ENCODE measurements around the gene ESRRG.

Gene ESRRG

GRCh38 chr1:216626394-216627067 lies 96.7 kb downstream of the ESRRG start:
- DNase-seq, result no peak

DNA sequence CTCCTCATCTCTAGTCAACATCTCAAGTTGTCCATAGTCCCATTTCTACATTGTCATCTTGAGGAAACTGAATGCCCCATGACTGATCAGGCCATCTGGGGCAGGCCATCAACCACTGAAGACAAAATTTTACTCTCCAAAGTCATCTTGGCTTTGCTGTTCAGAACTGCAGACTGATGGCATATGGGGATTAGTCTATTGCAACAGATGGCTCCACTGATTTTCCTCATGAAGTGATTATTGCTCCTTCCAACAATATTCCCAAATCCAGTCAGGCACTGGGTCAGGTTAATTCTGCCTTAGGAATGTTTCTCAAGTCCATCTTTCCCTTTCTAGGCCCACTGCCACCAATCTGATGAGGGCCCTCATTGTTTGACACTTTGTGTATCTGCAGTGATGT lies 101.7 kb downstream of the ESRRG start:
- DNase-seq, result no peak

- DNase-seq, result no peak
These were observed 106.0 kb downstream of the ESRRG start for GRCh38 chr1:216617081-216617875.

GRCh38 chr1:216616425-216616824 lies 106.8 kb downstream of the ESRRG start:
- no peak for DNase-seq

GRCh38 chr1:216614011-216614934 lies 109.0 kb downstream of the ESRRG start:
- DNase-seq, result no peak

- DNase-seq, result no peak
These were observed 110.9 kb downstream of the ESRRG start for GRCh38 chr1:216612291-216612690.

GRCh38 chr1:216607067-216607697 lies 116.0 kb downstream of the ESRRG start:
- no peak for DNase-seq

- DNase-seq, result no peak
These were observed 117.1 kb downstream of the ESRRG start for GRCh38 chr1:216606047-216606637.

DNA sequence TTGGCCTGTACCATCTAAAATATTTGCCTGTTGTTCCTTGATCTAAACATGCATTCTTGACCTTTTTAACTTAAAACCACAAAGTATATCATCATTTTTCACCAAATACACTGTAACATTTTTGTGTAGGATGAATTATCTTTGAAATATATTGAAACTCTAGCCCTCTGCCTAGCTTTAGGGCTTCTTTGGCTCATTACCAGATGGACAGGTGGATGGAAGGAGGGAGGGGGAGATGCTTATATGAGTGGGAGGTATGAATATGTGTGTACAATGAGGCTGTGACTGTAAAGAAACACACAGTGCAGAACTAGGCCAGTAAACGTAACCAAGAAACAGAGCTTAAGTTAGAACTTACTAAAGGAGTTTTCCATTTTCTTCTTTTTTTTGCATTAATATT lies 118.5 kb downstream of the ESRRG start:
- DNase-seq, result no peak

- DNase-seq, result no peak
These were observed 122.3 kb downstream of the ESRRG start for GRCh38 chr1:216600730-216601609.

GRCh38 chr1:216599851-216600250 lies 123.4 kb downstream of the ESRRG start:
- no peak for DNase-seq

DNA sequence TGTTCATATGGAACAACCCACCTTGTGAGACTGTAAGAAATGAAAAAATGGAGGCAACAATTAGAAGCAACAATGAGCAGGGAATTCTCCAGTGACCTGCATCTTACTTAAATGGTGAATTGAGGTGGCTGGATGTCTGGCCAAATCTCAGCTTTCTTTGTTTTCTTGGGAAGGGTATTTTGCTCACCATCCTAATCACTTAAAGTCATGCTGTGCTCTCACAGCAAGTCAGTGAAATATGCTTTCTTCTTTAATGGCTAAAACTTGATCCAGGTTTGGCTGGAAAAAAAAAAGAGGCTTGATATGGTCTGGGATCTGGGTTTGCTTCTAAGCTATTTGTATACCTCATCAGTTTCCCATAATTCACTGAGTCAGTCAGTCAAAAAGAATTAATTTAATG lies 124.8 kb downstream of the ESRRG start:
- DNase-seq, result no peak

DNA sequence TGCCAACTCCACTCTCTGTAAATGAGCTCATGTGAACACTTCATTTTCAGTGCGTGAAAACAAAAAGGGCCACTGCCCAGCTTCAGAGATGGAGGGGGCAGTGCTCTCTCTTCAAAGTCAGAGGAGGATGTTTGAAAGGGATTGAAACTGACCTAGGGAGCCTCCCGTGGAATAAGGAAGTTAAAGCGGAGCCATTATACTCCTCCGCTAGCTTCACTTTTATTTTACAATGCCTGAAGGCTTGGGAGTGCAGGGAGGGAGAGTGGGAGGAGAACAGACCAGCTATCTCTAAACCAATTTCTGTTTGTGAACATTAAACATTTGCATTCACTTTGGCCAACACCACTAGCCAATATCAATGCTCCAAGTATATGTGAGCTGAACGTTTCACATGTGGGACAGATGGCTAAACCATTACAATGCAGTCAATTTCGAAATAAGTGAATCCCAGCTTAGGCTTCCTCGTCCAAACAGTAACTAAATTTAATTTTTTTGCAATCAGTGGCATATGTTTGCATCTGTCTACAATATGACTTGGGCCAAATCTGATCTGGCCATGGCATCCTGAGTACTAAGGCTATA lies 126.9 kb downstream of the ESRRG start:
- DNase-seq, result no peak

DNA sequence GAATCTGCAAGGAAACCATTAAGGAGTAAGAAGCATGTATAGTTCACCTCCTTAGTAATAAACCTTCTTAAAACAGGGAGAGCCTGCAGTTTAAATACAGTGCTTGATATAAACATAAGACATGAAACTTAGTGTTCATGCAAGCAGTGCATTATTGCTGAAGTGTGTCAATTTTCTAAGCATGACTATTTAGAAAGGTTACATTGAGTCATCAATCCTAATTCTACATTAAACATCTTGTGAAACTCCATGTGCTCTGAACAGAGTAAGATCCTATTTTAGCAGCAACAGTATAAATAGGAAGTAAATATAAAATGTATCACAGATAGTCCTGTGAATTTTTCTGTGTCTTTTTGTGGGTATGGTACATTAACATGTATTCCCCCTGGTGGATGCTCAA lies 135.5 kb downstream of the ESRRG start:
- DNase-seq, result no peak

- no peak for DNase-seq
These were observed 141.1 kb downstream of the ESRRG start for GRCh38 chr1:216582151-216582550.

GRCh38 chr1:216580538-216581057 lies 142.6 kb downstream of the ESRRG start:
- DNase-seq, result no peak

DNA sequence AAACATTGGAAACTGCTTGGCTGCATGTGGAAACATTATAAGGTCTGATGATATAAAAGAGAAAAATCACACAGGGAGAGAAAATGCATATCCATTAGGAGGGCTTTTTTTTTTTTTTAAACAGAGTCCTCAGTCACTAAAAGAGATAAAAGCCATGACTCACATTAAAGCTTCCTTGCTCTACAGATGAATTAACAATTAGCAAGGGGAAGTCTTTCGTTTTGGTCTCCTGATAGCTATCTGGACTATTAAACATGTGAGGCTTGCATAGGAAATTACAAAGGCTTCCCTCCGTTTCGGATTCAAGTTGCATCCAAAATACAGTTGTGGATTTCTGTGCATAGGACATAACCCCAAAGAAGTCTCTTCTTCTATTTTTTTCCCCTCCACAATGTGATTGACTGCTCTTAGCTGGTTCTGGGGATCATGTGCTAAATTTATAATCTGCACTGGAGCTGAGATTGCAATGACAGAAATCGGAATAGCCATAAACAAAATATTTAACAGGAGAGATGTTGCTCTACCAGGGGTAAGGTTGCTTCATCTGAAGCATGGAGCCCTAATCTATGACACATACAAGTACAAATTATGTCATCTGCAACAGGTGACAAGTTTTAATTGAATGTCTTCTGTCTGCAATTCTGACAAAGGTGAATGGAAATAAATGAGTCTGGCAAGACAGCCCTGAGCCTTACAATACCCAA lies 146.8 kb downstream of the ESRRG start:
- DNase-seq, result no peak

DNA sequence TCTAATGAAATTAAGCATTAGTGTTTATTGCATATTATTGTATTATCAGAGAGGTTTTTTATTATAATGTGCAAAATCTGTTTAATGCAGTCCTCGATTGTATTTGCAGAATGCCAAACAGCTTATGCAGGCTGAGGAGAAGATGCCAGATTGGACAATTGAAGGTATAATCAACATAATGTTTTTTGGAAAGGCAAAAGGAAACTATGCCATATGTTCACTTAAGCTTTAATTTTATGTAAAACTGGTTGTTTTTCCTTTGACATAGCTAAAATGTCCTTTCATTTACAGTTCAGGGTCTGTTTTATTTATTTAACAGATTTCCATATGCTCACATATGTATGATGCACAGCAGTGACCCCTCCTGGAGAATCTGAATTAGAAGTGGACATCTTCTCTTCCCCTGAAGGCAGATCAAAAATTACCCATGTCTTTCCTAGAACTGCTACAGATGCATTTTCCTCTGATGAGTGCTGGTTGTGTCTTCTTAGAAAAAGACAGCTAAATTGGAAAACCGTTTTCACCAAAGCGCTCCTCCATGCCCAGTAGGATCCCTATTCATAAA lies 156.5 kb downstream of the ESRRG start:
- no peak for DNase-seq

GRCh38 chr1:216563087-216563486 lies 160.1 kb downstream of the ESRRG start:
- DNase-seq, result no peak

GRCh38 chr1:216562383-216562782 lies 160.8 kb downstream of the ESRRG start:
- no peak for DNase-seq

All from activated T-cell treated with anti-CD3 and anti-CD28 coated beads, Interleukin-2, amount 50 U/mL, for 1 hour (primary cell).